HG03521 (cell line): ENCODE results near the gene PNPLA1.

Experiments used
- ATAC-seq: cut with Tn5 transposase; IDR thresholded peaks from one replicate; pipeline ENCODE4 v1.9.1; 2021; ENCODE audit warnings: mild to moderate bottlenecking, moderate library complexity; ENCODE audit not compliant: unreplicated experiment

PNPLA1 gene

DNA sequence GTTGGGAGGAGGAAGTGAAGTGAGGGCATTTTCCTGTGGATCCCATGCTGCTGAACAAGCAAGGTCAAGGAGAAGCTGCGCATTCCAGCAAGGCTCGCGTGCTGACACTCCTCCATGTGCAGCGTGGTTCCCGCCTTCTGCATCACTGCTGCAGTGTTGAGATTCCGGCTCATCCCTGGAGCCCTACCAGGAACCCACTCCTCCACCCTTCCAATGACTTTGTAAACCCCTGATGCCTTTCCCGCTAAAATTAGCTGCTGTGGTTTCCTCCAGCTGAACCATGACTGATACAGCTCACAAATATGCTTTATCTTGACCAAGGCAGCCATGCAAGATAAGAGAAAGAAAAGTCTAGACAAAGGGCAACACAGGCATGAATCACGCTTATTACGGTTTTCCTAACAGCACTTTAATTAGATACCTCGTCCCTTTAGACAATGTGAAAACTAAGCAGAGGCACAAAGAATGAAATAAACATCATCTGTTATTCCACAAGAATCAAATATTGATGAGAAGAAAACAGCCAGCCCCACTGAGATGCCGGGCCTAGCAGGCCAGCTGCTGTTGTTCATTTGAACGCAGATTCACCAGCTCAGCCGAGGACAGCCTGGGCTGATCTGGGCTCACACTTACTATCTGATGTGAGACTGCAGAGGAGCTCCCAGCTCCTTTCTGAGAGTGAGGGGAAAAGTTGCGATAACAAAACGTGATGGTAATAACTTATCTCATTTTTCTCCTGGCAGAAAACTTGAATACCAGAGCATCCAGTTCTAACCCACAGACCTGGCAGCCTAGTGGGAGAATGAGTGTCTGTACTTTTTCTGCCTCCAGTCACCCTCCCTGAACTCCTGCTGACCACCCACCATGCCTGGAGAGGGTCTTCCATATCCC lies 81.1 kb downstream of the PNPLA1 start:
- no peak for ATAC-seq

DNA sequence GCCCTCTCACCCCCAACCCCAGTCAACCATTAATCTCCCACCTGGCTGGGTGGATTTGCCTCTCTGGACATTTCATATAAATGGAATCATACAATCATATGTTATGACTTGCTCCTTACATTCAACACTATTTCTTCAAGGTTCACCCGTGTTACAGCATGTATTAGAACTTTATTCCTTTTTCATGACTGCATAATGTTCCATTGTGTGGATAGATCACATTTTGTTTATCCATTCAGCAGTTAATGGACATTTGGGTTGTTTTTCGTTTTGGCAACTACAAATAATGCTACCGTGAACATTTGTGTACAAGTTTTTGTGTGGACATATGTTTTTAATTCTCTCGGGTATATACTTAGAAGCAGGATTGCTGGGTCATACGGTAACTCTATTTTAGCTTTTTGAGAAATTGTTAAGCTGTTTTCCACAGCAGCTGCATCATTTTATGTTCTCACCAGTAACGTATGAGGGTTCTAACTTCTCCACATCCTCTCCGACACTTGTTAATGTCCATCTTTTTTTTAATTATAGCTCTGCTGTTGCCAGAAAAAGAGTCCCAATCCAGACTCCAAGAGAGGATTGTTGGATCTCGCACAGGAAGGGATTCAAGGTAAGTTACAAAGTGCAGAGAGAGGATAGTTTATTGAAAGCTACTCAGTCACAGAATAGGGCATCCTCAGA lies 82.8 kb downstream of the PNPLA1 start:
- no peak for ATAC-seq

DNA sequence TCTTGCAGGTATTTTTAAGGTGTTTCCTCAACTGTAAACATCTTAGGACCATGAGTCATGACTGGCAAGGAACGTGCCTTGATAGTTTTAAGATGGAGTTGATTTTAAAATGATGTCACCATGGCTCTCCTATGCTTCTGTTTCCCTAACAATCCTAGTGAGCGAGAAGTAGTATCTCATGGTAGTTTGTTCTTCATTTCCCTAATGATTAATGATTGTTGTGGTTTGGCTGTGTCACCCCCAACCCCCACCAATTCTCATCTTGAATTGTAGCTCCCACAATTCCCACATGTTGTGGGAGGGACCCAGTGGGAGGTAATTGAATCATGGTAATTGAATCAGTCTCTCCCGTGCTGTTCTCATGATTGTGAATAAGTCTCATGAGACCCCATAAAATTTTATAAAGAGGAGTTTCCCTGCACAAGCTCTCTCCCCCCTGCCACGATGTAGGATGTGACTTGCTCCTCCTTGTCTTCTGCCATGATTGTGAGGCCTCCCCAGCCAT lies 83.6 kb downstream of the PNPLA1 start:
- no peak for ATAC-seq

DNA sequence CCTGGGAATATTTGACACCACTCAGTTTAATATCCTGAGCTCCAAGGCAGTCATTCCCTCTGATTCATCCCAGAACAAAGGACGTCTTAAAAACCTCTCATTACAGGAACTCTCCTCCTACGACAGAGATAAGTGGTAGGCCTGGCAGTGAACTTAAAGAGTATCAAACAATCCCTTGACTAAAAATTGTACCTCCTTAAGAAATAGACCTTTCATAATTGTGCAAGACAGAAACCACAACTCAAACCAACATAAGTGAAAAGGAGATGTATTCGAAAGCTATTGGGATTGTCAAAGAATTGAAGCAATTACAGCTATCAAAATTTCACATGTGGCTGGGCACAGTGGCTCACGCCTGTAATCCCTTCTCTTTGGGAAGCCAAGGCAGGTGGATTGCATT lies 86.0 kb downstream of the PNPLA1 start:
- ATAC-seq = no peak

DNA sequence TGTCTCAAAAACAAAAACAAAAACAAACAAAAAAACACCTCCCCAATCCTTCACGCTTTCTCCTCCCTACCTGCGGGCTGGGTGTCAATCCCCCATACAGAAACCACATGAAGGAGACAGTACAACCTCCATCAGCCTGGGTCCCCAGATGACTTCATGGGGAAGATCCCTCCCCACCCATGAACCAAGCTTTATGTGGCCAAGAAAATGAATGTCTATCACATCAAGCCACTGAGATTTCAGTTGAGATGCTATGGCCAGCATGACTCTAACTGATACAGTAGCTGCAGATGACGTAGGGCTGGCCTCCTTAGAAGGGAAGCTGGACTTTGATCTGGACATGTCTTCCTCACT lies 88.0 kb downstream of the PNPLA1 start:
- ATAC-seq = no peak
